Measurements from ENCODE around the gene PIK3AP1.

PIK3AP1 gene

GRCh38 chr10:96636551-96636950 lies 83.8 kb downstream of the PIK3AP1 start:
- no peaks in the 10 kb centered on the region for H3K4me1 ChIP-seq (ENCODE audit: insufficient read depth, low read length, poor library complexity, severe bottlenecking)
- no peak overlapping the region for H2AFZ ChIP-seq (ENCODE audit: low read length)
- no peaks in the 10 kb centered on the region for H3K9me3 ChIP-seq (ENCODE audit: insufficient read depth, low read depth, low read length)
- H4K20me1 ChIP-seq (ENCODE audit: insufficient read depth, low read length, poor library complexity, severe bottlenecking) = no peaks in the 10 kb centered on the region
- no peak overlapping the region for H3K9ac ChIP-seq (ENCODE audit: low read depth, low read length, poor library complexity, severe bottlenecking)
- no peaks in the 10 kb centered on the region for H3K9me2 ChIP-seq (replicated peaks; ENCODE audit: low read depth, low read length)
- no peak overlapping the region for H3K4me2 ChIP-seq (ENCODE audit: low read depth, low read length, poor library complexity, severe bottlenecking)
- H3K79me2 ChIP-seq (ENCODE audit: insufficient read depth, low read length) = no peaks in the 10 kb centered on the region
- H3F3A ChIP-seq (ENCODE audit: low read depth) = no peaks in the 10 kb centered on the region
- H3K27me3 ChIP-seq (ENCODE audit: insufficient read depth, low read length, poor library complexity, severe bottlenecking) = no peaks in the 10 kb centered on the region
- H3K36me3 ChIP-seq (ENCODE audit: insufficient read depth, low read length) = 0 out of 2 replicates have a peak, but pooled peaks cover 8% of the 10 kb centered on the region
- no peak overlapping the region for H3K4me3 ChIP-seq (ENCODE audit: low read length, poor library complexity, severe bottlenecking)
- TF ChIP-seq CTCF (conservative IDR thresholded peaks at IDR 0.05; ENCODE audit: low read length) = no peak
- TF ChIP-seq EZH2phosphoT487 (IDR thresholded peaks at IDR 0.05; ENCODE audit: borderline replicate concordance) = no peak

GRCh38 chr10:96632974-96633710 lies 87.2 kb downstream of the PIK3AP1 start:
- Histone ChIP-seq H3K9me2 (replicated peaks; ENCODE audit: low read depth, low read length) (no peaks in the 10 kb centered on the region), H3K27me3 (ENCODE audit: insufficient read depth, low read length, poor library complexity, severe bottlenecking) (no peaks in the 10 kb centered on the region), H3F3A (ENCODE audit: low read depth) (no peaks in the 10 kb centered on the region), H3K9me3 (ENCODE audit: insufficient read depth, low read depth, low read length) (no peaks in the 10 kb centered on the region), H3K4me2 (ENCODE audit: low read depth, low read length, poor library complexity, severe bottlenecking) (no peak overlapping the region), H3K9ac (ENCODE audit: low read depth, low read length, poor library complexity, severe bottlenecking) (no peak overlapping the region), H4K20me1 (ENCODE audit: insufficient read depth, low read length, poor library complexity, severe bottlenecking) (no peaks in the 10 kb centered on the region), H3K79me2 (ENCODE audit: insufficient read depth, low read length) (no peaks in the 10 kb centered on the region), H3K4me3 (ENCODE audit: low read length, poor library complexity, severe bottlenecking) (no peak overlapping the region), H2AFZ (ENCODE audit: low read length) (no peak overlapping the region), H3K36me3 (ENCODE audit: insufficient read depth, low read length) (peaks cover 7% of the 10 kb centered on the region; the same call in 1 of the 2 replicates), H3K4me1 (ENCODE audit: insufficient read depth, low read length, poor library complexity, severe bottlenecking) (no peaks in the 10 kb centered on the region)
- no peak for TF ChIP-seq CTCF (conservative IDR thresholded peaks at IDR 0.05; ENCODE audit: low read length)
- TF ChIP-seq EZH2phosphoT487 (IDR thresholded peaks at IDR 0.05; ENCODE audit: borderline replicate concordance) = no peak

- no peak overlapping the region for H3K9ac ChIP-seq (ENCODE audit: low read depth, low read length, poor library complexity, severe bottlenecking)
- TF ChIP-seq CTCF (conservative IDR thresholded peaks at IDR 0.05; ENCODE audit: low read length) = no peak
- TF ChIP-seq EZH2phosphoT487 (IDR thresholded peaks at IDR 0.05; ENCODE audit: borderline replicate concordance) = no peak
- no peak overlapping the region for H2AFZ ChIP-seq (ENCODE audit: low read length)
- no peak overlapping the region for H3K4me3 ChIP-seq (ENCODE audit: low read length, poor library complexity, severe bottlenecking)
- no peaks in the 10 kb centered on the region for H4K20me1 ChIP-seq (ENCODE audit: insufficient read depth, low read length, poor library complexity, severe bottlenecking)
- peaks cover 57% of the 10 kb centered on the region; the same call in 1 of the 2 replicates for H3K36me3 ChIP-seq (ENCODE audit: insufficient read depth, low read length)
- H3K4me2 ChIP-seq (ENCODE audit: low read depth, low read length, poor library complexity, severe bottlenecking) = no peak overlapping the region
- H3K9me2 ChIP-seq (replicated peaks; ENCODE audit: low read depth, low read length) = no peaks in the 10 kb centered on the region
- H3K79me2 ChIP-seq (ENCODE audit: insufficient read depth, low read length) = no peaks in the 10 kb centered on the region
- H3F3A ChIP-seq (ENCODE audit: low read depth) = no peaks in the 10 kb centered on the region
- H3K27me3 ChIP-seq (ENCODE audit: insufficient read depth, low read length, poor library complexity, severe bottlenecking) = no peaks in the 10 kb centered on the region
- no peaks in the 10 kb centered on the region for H3K9me3 ChIP-seq (ENCODE audit: insufficient read depth, low read depth, low read length)
- H3K4me1 ChIP-seq (ENCODE audit: insufficient read depth, low read length, poor library complexity, severe bottlenecking) = no peaks in the 10 kb centered on the region
Measured at GRCh38 chr10:96627292-96627691, 93.0 kb downstream of the PIK3AP1 start.

Measured in Loucy (cell line).